Measurements from ENCODE around the gene MYOF.
A peak's percentile ranks its signal among the peaks of the same experiment; 100 is the strongest.

The MYOF gene

GRCh38 chr10:93299606-93300287 is 182.4 kb downstream of the MYOF start:
- no peak overlapping the region for H2AK5ac ChIP-seq (ENCODE audit: low read length)
- H3K4me3 ChIP-seq (ENCODE audit: low read depth, low read length) = no peak overlapping the region
- no peak overlapping the region for H4K91ac ChIP-seq (ENCODE audit: low read depth, low read length)
- no CpG with 5 or more reads among the region's 18 CpGs for WGBS (ENCODE audit: extremely low coverage, insufficient coverage, insufficient read length)
- H3K9me3 ChIP-seq (ENCODE audit: insufficient read depth, low read depth, low read length) = peaks cover 2% of the 10 kb centered on the region
- no peak overlapping the region for H4K12ac ChIP-seq (ENCODE audit: low read depth, low read length)
- no peak overlapping the region for H3K4me2 ChIP-seq (ENCODE audit: low read length)
- no peak overlapping the region for H2BK5ac ChIP-seq (ENCODE audit: low read depth, low read length, poor library complexity)
- H3K18ac ChIP-seq (ENCODE audit: low read length) = no peak overlapping the region
- H2BK12ac ChIP-seq (ENCODE audit: low read length) = no peak overlapping the region
- H3K4ac ChIP-seq (ENCODE audit: low read depth, low read length) = no peak overlapping the region
- no peak overlapping the region for H3K14ac ChIP-seq (ENCODE audit: low read length)
- H2AFZ ChIP-seq (ENCODE audit: insufficient read depth, low read length, poor library complexity) = no peak overlapping the region
- no peak overlapping the region for H2BK120ac ChIP-seq (ENCODE audit: insufficient read depth, low read length, poor library complexity)
- H3K79me1 ChIP-seq (ENCODE audit: low read length) = no peaks in the 10 kb centered on the region
- no peak overlapping the region for H3K27ac ChIP-seq (ENCODE audit: low read depth, low read length)
- H4K8ac ChIP-seq (ENCODE audit: low read depth, low read length) = no peak overlapping the region
- peak overlapping the region; percentile 27 for H3K23ac ChIP-seq (ENCODE audit: low read length)
- H3K79me2 ChIP-seq (ENCODE audit: control insufficient read depth, insufficient read depth, low read length, poor library complexity) = no peaks in the 10 kb centered on the region
- H3K27me3 ChIP-seq (ENCODE audit: insufficient read depth, low read length) = no peaks in the 10 kb centered on the region
- peak in 1 of 2 donors; percentile 29 for DNase-seq
- H3K9ac ChIP-seq (ENCODE audit: low read length) = no peak overlapping the region
- peaks cover 3 to 4% of the 10 kb centered on the region in 2 experiments for H3K4me1 ChIP-seq (ENCODE audit: control insufficient read depth in 1 of 2, insufficient read depth in 2 of 2, low read length in 2 of 2)
- H3K36me3 ChIP-seq (ENCODE audit: control insufficient read depth in 1 of 2, insufficient read depth in 2 of 2, low read length in 2 of 2) = peaks cover 0 to 4% of the 10 kb centered on the region in 2 experiments

GRCh38 chr10:93299195-93299594 is 182.9 kb downstream of the MYOF start:
- peaks cover 0 to 1% of the 10 kb centered on the region in 2 experiments for H3K36me3 ChIP-seq (ENCODE audit: control insufficient read depth in 1 of 2, insufficient read depth in 2 of 2, low read length in 2 of 2)
- H4K91ac ChIP-seq (ENCODE audit: low read depth, low read length) = no peak overlapping the region
- no peak overlapping the region for H2BK120ac ChIP-seq (ENCODE audit: insufficient read depth, low read length, poor library complexity)
- H2AK5ac ChIP-seq (ENCODE audit: low read length) = no peak overlapping the region
- no peak overlapping the region for H3K4me3 ChIP-seq (ENCODE audit: low read depth, low read length)
- no peak overlapping the region for H2BK12ac ChIP-seq (ENCODE audit: low read length)
- no peaks in the 10 kb centered on the region for H3K27me3 ChIP-seq (ENCODE audit: insufficient read depth, low read length)
- no CpG with 5 or more reads among the region's 6 CpGs for WGBS (ENCODE audit: extremely low coverage, insufficient coverage, insufficient read length)
- no peak overlapping the region for H3K4me2 ChIP-seq (ENCODE audit: low read length)
- H3K23ac ChIP-seq (ENCODE audit: low read length) = no peak overlapping the region
- no peak overlapping the region for H3K4ac ChIP-seq (ENCODE audit: low read depth, low read length)
- H3K18ac ChIP-seq (ENCODE audit: low read length) = no peak overlapping the region
- DNase-seq = no peak
- H3K9me3 ChIP-seq (ENCODE audit: insufficient read depth, low read depth, low read length) = peaks cover 2% of the 10 kb centered on the region
- H4K12ac ChIP-seq (ENCODE audit: low read depth, low read length) = no peak overlapping the region
- no peaks in the 10 kb centered on the region for H3K79me1 ChIP-seq (ENCODE audit: low read length)
- peak overlapping the region; percentile 23 for H3K27ac ChIP-seq (ENCODE audit: low read depth, low read length)
- no peak overlapping the region for H4K8ac ChIP-seq (ENCODE audit: low read depth, low read length)
- H3K4me1 ChIP-seq (ENCODE audit: control insufficient read depth in 1 of 2, insufficient read depth in 2 of 2, low read length in 2 of 2) = peaks cover 3 to 4% of the 10 kb centered on the region in 2 experiments
- no peak overlapping the region for H2BK5ac ChIP-seq (ENCODE audit: low read depth, low read length, poor library complexity)
- H3K14ac ChIP-seq (ENCODE audit: low read length) = no peak overlapping the region
- H3K9ac ChIP-seq (ENCODE audit: low read length) = no peak overlapping the region
- no peak overlapping the region for H2AFZ ChIP-seq (ENCODE audit: insufficient read depth, low read length, poor library complexity)
- no peaks in the 10 kb centered on the region for H3K79me2 ChIP-seq (ENCODE audit: control insufficient read depth, insufficient read depth, low read length, poor library complexity)

DNA sequence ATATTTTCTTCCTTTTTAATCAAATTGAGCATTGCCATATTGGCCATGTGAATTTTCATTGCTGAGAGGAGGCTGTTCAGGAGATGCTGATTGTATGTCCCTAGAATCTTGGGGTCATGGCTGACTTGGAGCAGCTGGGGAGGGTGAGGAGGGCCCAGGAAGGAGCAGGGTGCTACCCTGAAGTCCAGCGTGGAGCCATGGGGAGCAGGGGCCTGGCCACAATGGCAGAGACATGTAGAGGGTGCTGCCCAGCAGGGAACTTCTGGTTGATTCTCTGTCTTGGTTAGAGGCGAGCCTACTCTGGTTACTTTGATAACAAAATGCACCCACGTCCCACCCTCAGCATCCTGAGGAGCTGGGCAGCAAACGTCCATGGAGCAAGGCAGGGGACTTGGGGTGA is 186.0 kb downstream of the MYOF start:
- Histone ChIP-seq H2BK12ac (ENCODE audit: low read length) (peak overlapping the region; percentile 70), H3K9me3 (ENCODE audit: insufficient read depth, low read depth, low read length) (peaks cover 2% of the 10 kb centered on the region), H2AK5ac (ENCODE audit: low read length) (peak overlapping the region; percentile 84), H3K79me2 (ENCODE audit: control insufficient read depth, insufficient read depth, low read length, poor library complexity) (no peaks in the 10 kb centered on the region), H3K27me3 (ENCODE audit: insufficient read depth, low read length) (no peaks in the 10 kb centered on the region), H3K14ac (ENCODE audit: low read length) (peak overlapping the region; percentile 32), H2BK5ac (ENCODE audit: low read depth, low read length, poor library complexity) (no peak overlapping the region), H3K23ac (ENCODE audit: low read length) (no peak overlapping the region), H4K12ac (ENCODE audit: low read depth, low read length) (no peak overlapping the region), H3K9ac (ENCODE audit: low read length) (no peak overlapping the region), H3K4me2 (ENCODE audit: low read length) (no peak overlapping the region), H3K27ac (ENCODE audit: low read depth, low read length) (no peak overlapping the region), H3K36me3 (ENCODE audit: control insufficient read depth in 1 of 2, insufficient read depth in 2 of 2, low read length in 2 of 2) (no peaks in the 10 kb centered on the region), H2AFZ (ENCODE audit: insufficient read depth, low read length, poor library complexity) (no peak overlapping the region), H4K8ac (ENCODE audit: low read depth, low read length) (no peak overlapping the region), H3K4ac (ENCODE audit: low read depth, low read length) (no peak overlapping the region), H3K18ac (ENCODE audit: low read length) (peak overlapping the region; percentile 35), H3K79me1 (ENCODE audit: low read length) (peaks cover 3% of the 10 kb centered on the region), H3K4me1 (ENCODE audit: control insufficient read depth in 1 of 2, insufficient read depth in 2 of 2, low read length in 2 of 2) (peaks cover 6 to 7% of the 10 kb centered on the region in 2 experiments), H4K91ac (ENCODE audit: low read depth, low read length) (peak overlapping the region; percentile 13), H3K4me3 (ENCODE audit: low read depth, low read length) (no peak overlapping the region), H2BK120ac (ENCODE audit: insufficient read depth, low read length, poor library complexity) (peak overlapping the region; percentile 49)
- WGBS (ENCODE audit: extremely low coverage, insufficient coverage, insufficient read length) = no CpG with 5 or more reads among the region's 4 CpGs
- DNase-seq = no peak

DNA sequence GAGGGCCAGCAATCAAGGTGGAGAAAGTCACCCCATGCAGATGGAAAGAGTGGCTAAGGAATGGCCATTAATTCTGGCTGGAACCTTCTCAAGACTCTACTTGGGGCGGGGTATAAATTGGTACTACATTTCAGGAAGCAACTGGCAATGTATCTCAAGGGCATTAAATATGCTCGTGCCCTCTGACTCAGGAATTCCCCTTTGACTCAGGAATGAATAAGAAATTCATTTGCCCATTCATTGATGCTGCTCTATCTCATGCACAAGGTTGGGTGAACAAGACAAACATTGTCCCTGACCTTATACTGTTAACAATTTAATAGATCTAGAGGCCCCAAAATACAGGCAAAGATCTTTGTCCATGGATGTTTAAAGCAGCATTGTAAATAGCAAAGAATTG is 188.1 kb downstream of the MYOF start:
- Histone ChIP-seq H3K4me3 (ENCODE audit: low read depth, low read length) (no peak overlapping the region), H2AFZ (ENCODE audit: insufficient read depth, low read length, poor library complexity) (no peak overlapping the region), H4K91ac (ENCODE audit: low read depth, low read length) (no peak overlapping the region), H3K4me2 (ENCODE audit: low read length) (no peak overlapping the region), H3K79me1 (ENCODE audit: low read length) (peaks cover 14% of the 10 kb centered on the region), H2BK120ac (ENCODE audit: insufficient read depth, low read length, poor library complexity) (no peak overlapping the region), H3K9ac (ENCODE audit: low read length) (no peak overlapping the region), H2AK5ac (ENCODE audit: low read length) (no peak overlapping the region), H3K4me1 (ENCODE audit: control insufficient read depth in 1 of 2, insufficient read depth in 2 of 2, low read length in 2 of 2) (peaks cover 9% of the 10 kb centered on the region in 2 experiments), H3K36me3 (ENCODE audit: control insufficient read depth in 1 of 2, insufficient read depth in 2 of 2, low read length in 2 of 2) (no peaks in the 10 kb centered on the region), H4K8ac (ENCODE audit: low read depth, low read length) (no peak overlapping the region), H2BK5ac (ENCODE audit: low read depth, low read length, poor library complexity) (no peak overlapping the region), H3K18ac (ENCODE audit: low read length) (no peak overlapping the region), H3K27ac (ENCODE audit: low read depth, low read length) (no peak overlapping the region), H3K23ac (ENCODE audit: low read length) (no peak overlapping the region), H4K12ac (ENCODE audit: low read depth, low read length) (no peak overlapping the region), H3K14ac (ENCODE audit: low read length) (no peak overlapping the region), H3K9me3 (ENCODE audit: insufficient read depth, low read depth, low read length) (no peaks in the 10 kb centered on the region), H3K27me3 (ENCODE audit: insufficient read depth, low read length) (no peaks in the 10 kb centered on the region), H2BK12ac (ENCODE audit: low read length) (peak overlapping the region; percentile 0), H3K79me2 (ENCODE audit: control insufficient read depth, insufficient read depth, low read length, poor library complexity) (no peaks in the 10 kb centered on the region), H3K4ac (ENCODE audit: low read depth, low read length) (no peak overlapping the region)
- DNase-seq = no peak
- WGBS (ENCODE audit: extremely low coverage, insufficient coverage, insufficient read length) = no CpG with 5 or more reads among the region's 2 CpGs

All from trophoblast cell (in vitro differentiated cells and primary cell).